Embryonic facial prominence (tissue), 1 donor: ENCODE data around the gene ST6GALNAC6.

Experiments
- DNase-seq: peaks from one replicate; pipeline ENCODE4 v3.0.0-alpha.2; 2016; ENCODE audit errors: extremely low spot score

The ST6GALNAC6 gene

DNA sequence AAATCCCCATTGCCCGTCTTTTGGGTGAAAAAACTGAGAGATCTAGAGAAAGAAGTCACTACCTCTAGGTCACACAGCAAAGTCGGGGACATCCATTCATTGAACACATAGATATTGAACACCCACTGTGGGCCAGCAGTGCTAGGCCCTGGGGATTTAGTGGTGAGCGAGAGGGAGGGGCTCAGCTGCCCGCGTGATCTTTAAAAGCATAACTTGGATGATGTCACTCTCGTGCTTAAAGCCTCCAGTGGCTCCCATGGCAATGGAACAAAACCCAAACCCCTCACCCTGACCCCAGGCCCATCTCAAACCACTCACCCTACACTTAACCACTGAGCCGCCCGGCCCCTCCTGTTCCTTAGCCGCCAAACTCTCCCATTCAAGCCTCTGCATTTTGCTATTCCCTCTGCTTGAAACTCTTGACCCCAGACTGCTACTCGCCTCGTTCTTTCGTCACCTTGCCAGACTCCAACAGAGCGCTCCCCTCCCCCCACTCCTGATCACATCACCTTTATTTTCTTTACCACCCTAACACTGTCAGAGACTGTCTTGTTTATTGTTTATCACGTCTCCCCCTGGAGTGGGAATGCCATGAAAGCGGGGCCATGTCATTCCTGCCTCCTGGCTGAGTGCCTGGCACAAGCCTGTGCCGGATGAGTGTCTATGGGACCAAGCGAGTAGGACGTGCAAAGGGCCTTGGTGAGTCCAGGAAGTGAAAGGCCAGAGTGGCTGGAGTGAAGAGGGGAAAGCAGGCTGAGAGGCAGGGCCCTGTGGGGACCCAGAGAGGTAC is 31.9 kb upstream of the ST6GALNAC6 start:
- DNase-seq = no peak

DNA sequence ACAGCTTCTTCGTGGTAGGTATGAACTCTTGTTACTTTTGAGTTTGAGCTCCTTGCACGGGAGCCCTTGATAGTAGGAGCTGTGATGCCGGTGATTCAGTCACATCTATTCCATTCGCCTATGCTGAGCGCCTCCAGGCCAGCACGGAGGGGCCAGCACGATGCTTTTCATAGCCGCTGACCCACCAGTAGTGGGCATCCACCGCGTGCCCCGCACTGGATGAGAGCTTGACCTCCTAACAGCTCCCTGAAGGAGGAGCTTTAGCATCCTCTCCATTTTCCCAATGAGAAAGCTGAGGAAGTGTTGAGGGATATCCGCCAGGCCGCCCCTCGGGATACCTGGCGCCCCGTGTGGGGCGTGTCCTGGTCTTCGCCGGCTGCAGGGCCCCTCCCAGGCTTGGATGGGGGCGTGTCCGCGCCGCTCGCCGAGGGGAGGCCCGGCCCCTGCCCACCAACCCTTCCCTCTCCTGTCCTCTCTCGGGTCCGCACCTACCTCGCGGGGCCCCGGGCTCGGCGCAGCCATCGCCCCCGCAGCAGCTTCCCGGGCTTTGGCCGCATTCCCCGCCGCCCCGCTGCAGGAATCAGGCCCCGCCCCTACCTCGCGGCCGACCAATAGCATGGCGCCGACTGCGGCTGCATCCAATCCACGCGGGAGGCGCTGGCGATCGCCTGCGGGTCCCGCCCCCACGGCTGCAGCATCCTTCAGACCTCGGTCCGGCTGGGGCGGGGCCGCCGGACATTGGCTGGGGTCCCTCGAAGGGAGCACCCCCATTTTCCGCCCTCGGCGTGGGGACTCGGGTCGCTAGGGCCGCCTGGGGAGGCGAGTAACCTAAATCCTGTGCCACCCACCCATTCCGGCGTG is 31.1 kb upstream of the ST6GALNAC6 start, which contains the start of gene PIP5KL1:
PIP5KL1 (minus strand) TSS at position 547 of the 861 bp plus-strand sequence; CDS start at position 522, 25 bp downstream.
- DNase-seq = no peak

DNA sequence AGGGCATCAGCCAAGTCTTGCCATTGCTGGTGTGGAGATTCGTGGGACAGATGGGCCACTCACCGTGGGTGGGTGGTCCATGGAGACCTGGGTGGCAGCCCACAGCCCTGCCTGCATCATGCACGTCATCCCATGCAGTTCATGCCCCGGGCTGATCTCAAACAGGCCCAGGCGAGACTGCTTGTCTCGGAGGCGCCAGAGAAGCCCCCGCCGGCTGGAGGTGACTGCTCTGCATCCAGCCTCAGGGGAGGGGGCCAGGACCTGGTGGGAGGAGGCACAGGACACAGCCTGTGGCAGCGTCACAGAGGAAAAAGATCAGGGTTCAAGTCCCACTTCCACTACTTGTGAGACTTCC is 30.2 kb upstream of the ST6GALNAC6 start:
- no peak for DNase-seq

DNA sequence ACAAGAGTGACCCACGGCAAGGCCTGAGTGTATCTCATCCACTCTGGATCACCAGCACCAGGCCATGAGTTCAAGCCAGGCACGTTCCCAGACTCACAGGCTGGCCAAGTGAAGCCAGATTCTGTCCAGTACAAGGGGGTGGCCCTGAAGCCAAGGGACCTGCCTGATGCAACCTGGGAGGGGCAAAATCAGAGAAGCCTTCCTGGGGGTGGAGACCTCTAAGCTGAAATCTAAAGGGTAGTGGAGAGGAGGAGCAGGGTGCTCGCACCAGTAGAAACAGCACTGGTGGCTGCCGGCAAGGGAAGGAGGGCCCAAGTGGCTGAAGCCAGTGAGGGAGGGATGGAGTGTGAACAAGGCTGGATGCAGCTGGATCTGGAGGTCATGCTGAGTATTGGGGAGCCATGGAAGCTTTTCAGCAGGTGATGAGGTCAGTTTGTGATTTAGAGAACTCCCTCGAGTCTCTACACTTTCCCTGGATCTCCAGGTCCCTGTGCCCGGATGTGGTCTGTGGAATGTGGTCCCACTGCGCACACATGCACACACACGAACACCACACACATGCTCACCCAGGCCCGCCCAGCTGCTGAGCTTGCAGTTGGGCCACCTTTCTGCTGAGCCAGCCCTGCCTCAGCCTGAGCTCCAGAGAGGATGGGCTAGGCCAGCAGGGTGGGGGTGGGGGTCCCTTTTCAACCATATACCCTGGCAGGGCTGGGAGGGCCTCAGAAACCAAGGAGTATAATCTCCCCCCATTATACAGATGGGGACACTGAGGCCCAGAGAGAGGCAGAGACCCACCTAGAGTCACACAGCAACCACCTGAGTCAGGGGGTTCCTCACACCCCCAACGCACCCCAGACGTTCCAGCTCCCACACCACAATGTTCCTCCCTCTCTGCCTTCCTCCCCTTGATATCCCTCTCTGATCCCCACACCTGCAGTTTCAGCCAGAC is 29.5 kb upstream of the ST6GALNAC6 start:
- DNase-seq = no peak

DNA sequence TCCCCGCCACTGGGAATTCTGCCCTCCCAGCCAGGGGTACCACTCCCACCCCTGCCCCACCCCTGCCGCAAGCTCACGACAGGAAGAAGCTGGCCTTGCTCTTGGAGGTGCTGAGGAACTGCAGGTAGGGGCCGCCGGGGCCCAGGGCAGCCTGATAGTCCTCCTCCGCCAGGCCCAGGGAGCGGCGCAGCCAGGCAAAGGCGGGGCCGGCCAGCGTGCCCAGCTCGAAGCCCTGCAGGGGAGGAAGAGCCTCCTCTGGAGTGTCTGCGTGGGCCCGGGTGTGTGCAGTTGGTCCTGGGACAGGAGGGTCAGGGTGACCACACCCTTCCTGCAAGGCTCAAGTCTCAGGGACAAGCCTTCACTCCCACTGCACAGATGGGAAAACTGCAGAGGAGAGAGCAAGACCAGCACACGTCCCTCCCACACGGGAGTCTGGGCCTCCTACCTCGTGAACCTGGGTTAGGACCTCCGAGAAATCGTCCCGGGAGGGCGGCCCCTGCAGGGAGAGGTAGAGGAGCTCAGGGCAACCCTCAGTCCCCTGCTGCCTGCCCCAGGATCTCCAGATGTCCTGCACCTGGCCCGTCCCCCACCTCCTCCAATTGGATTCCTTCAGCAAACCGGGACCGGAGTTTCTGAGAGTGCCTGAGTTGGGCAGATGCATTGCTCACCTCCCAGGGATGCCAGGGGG is 28.7 kb upstream of the ST6GALNAC6 start:
- DNase-seq = no peak

DNA sequence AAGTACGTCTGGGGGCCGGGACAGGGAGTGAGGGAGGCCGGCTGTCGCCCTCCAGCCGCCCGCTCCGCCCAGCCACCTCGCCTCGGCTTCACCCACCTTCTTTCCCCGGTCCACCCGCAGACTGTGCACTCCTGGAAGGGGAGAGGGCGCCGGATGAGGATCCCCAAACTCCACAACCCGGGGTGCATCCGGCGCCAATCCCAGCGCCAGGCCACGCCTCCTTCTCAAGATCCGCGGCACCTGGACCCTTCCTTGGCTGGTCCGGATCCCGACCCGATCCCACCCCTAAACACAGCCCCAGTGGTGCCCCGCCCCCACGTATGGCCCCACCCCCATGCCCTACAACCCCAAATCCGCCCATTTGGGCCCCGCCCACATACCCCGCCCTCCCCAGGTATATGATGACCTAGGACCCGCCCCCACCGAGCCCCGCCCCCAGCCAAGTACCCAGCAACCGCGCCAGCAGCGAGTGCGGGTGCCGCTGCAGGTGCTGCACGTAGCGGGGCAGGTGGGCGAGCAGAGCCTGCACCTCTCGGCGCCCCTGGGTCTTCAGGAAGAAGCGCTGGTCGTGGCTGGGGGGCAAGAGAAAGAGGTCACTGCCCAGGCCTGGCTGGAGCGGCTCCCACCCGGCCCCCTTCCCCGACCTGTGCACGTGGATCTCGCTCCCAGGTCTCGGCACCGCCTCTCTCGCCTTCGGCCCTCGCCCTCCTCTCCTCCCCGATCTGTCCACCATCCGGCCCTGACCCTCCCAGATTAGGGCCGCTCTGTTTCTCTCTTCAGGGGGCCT is 28.0 kb upstream of the ST6GALNAC6 start:
- DNase-seq = no peak

DNA sequence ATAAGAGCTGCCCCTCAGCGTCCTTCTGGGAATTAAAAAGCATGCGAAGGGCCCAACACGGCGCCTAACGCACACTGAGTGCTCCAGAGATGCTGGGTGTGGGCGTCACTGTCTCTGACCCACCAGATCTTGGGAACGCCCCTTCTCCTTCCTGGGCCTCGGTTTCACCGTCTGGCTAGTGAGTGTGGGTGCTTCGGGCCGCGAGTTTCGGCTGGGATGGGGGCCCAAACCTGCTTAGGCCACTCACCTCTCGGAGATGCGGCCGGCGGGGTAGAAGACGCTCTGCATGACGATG is 27.4 kb upstream of the ST6GALNAC6 start:
- DNase-seq = no peak

DNA sequence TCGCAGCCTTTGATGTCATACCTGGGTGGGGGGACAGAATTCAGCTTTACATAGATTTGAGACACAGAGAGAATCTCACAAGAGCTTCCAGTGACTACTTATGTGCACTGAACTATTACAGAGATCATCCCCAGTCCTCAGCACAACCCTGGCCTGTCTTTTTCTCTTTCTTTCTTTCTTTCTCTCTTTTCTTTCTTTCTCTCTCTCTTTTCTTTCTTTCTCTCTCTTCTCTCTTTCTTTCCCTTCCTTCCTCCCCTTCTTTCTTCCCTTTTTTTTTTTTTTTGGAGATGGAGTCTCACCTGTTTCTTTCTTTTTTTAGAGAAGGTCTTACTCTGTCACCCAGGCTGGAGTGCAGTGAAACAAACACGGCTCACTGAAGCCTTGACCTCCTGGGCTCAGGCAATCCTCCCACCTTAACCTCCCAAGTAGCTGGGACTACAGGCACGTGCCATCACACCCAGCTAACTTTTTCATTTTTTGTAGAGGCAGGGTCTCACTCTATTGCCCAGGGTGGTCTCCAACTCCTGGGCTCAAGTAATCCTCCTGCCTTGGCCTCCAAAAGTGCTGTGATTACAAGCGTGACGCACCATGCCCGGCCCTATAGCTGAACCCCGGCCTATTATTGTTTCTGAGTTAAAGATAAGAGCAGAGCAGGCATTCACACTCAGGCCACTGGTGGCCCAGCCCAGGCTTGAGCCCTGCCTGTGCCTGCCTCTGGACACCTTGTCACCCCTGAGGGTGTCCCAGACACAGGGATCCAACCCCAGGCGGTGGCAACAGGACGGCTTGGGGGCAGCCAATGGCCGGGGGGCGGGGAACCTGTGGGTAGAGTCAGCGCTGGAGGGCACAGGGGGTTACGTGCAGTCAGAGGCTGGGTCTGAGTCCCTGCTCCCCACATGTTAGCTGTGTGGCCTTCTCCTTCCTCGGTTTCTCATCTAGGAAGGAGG is 26.8 kb upstream of the ST6GALNAC6 start:
- DNase-seq = no peak

DNA sequence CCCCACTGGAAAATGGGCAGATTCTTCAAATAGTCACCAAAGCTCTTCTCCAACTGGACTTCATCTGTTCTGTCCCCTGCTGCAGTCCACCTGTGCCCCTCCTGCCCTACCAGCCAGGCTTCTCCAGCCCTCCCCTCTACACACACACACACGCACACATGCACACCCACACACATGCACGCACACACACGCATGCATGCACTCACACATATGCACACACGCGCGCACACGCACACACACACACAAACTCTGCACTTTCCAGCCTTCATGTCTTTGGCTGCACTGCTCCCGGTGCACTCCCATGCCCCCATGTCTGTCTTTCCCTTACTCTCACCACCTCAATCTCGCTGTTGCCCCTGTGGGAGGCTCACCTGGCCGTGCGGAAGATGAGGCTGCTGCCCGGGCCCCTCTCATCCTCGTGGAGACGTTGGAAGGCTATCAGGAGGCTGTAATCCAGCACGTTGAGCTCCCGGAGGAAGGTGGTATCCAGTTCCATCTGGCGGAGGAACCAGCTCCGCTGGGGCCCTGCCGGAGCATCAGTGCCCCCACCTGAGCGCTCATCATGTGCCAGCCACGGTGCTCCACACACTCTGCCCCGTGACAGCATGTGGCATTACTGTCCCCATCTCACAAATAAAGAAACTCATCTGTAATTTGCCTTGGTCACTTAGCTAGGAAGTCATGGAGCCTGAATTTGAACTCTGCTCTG is 25.5 kb upstream of the ST6GALNAC6 start:
- DNase-seq = no peak

DNA sequence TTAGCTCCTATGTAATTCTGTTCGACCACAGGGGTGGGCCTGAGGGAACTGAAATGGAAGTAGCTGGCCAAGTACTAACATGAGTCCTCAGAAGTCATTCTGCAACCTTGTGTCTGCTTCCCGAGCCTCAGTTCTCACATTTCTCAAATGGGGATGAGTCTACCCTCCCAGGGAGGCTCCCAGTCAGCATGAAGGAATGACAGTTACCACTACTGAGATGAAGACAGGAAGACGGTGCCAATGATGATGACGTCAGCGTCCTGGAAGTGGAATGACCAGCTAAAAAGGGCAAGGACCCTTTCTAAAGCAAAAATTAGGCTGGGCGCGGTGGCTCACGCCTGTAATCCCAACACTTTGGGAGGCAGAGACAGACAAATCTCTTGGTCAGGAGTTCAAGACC is 24.4 kb upstream of the ST6GALNAC6 start:
- DNase-seq = no peak

DNA sequence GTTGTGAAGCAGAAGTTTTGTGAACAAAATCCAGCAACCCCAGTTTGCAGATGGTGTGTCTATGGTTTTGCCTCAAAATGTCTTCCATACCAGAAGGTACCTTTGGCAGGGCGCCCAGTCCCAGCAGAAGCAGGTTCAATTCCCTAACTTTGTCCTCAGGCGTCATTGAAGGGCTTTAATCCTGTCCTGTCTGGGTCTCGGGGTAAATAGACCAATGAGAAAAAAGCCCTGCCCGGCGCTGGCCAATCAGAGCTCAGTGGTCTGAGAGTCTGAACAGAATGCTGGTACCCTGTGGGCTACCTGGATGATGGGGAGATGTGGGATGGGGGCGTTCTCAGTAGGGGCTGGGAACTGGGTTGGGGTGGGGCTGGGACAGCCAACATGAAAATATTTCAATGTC is 23.6 kb upstream of the ST6GALNAC6 start:
- no peak for DNase-seq

DNA sequence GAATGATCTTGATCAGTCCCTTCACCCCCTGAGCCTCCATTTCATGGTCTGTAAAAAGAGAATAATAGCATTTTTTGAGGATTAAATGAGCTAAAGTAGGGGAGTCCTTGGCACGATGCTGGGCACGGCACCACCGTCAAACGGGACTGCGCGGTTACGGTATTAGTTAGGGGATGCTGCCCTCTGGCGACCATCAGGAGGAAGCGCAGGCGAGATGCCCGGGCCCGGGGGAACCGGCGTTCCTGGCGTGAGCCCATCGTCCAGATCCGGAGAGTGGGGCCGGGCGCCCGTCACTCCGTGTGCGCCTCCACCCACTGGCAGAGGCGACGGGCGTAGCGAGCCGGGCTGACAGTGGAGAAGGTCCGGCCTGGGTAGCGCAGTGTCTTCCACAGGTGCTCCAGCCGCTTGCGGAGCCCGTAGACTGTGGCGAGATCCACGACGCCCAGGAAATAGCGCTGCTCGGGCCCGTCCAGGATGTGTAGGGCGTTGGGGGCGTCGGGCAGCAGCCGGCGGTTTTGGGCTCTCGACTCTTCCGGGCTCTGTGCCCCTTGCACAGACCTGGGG is 22.2 kb upstream of the ST6GALNAC6 start:
- DNase-seq = no peak

DNA sequence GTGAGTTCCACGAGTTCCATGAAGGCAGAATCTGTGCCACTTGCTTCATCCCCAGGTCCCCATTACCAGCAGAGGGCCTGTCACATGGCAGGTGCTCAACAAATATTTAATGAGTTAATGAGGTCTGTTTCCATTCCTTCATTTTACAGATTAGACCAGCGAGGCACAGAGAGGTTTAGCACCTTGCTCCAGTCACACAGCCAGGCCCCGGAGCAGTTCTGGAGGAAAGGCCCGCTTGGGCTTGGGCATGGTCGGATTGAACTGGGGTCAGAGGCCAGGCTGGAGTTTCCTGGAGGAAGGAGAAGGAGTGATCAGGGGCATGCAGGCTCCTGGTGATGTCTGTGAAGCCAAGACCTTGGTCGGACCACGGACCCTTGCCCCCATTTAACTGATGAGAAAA is 21.4 kb upstream of the ST6GALNAC6 start:
- no peak for DNase-seq

DNA sequence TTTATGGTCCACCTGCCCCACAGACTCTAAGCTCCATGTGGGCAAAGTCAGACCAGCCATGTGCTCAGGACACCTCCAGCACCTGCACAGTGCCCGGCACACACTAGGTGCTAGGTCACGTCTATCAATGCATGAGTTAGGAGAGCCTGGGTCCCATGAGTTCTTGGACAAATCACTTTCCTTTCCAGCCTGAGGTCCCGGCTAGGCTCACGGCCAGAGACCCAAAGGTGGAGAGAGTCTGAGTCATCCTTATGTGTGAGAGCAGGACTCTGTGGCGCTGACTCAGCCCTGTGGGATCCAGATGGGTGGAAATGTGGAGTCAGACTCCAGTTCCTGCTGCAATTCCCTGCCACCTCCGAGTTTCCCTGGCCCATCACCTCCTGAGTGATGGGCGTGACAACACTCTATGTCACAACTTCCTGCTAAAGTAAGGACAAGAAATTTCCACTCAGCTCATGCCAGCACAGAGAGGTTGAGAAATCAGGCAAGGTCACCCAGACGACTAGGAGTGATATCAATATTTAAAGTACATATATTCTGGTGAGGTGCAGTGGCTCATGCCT is 19.9 kb upstream of the ST6GALNAC6 start:
- DNase-seq = no peak

DNA sequence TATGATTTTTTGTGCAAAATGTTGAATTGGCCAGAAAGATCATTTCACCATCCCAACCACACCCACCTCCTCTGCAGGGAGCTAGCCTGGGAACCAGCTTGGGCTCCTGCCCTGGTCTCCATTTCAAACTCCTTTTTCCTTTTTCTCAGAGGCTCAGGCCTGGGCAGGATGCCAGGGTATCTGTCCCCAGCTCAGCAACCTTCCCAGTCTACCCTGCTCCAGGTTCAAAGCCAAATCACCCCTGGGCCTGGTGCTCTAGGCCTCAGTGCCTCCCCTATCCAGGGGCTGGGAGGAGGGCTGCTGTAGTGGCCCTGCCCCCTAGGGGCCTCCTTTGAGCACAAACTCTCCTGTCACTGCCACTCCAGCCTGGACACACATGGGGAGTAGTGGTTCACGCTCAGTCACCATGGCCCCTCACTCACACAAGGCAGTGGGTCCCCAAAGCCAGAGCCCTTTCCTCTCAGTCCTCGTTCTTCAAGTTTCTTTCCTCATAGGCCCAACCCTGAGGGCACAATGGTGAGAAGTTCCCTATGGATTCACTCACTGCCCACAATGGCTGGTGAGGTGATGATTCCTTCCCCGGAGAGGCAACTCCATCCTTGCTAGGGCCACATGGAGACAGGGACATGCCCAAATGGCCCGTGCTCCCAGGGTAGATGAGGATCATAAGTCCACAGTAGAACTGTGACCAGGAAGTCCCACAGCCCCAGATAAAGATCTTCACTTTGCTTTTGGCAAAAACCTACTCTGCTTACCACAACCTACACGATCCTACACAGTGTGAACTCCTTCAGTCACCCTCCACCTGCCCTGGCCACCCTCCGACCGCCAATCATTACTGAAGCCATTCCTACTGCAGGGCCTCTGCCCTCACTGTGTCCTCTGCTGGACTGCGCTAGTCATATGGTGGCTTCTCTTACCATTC is 19.0 kb upstream of the ST6GALNAC6 start:
- DNase-seq = no peak

DNA sequence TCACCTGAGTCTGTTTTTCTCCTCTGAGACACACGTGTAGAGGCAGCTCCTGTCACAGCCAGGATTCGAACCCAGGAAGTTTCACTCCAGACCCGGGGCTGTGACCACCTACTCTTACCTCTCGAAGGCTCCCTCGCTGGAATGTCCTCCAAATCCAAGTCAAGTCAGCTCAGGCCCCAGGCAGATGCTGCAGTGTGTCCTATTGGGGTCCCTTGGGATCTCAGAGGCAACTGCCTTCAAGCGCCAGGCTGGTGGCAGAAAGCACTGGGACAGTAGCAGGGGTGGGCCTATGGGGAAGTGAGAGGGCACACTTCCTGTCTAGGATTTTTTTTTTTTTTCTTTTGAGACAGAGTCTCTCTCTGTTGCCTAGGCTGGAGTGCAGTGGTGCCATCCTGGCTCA is 18.2 kb upstream of the ST6GALNAC6 start:
- no peak for DNase-seq
